HG03520 (cell line): ENCODE results near the gene EMD.
"Not testable (repeated sequence)": the region's sequence is repeated elsewhere in the genome, so short reads cannot be mapped to it uniquely, and the experiment has no call there.

Experiments used
- ATAC-seq: cut with Tn5 transposase; IDR thresholded peaks from one replicate; pipeline ENCODE4 v1.9.1; 2021; ENCODE audit warnings: mild to moderate bottlenecking, moderate library complexity; ENCODE audit not compliant: unreplicated experiment

Gene EMD

GRCh38 chrX:154389812-154390747 lies 11.0 kb downstream of the EMD start:
- peak; percentile 65 for ATAC-seq

DNA sequence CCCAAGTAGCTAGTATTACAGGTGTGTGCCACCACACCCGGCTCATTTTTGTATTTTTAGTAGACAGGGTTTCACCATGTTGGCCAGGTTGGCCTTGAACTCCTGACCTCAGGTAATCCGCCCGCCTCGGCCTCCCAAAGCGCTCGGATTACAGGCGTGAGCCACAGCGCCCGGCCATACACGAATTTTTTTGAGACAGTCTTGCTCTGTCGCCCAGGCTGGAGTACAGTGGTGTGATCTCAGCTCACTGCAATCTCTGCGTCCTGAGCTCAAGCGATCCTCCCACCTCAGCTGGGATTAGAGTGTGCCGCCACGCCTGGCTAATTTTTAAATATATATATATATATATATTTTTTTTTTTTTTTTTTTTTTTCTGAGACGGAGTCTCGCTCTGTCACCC lies 17.3 kb downstream of the EMD start:
- ATAC-seq: not testable (repeated sequence)

- ATAC-seq: peak; percentile 41
These were observed 18.1 kb downstream of the EMD start for GRCh38 chrX:154396973-154397887.

GRCh38 chrX:154397888-154398667 lies 19.0 kb downstream of the EMD start, which contains the start of gene RPL10:
Gene RPL10, plus strand, starts transcription at chrX:154398377. Its CDS starts 143 bp downstream, at chrX:154398520.
- peak; percentile 74 for ATAC-seq

GRCh38 chrX:154398668-154399526 lies 19.8 kb downstream of the EMD start:
- ATAC-seq: no peak

DNA sequence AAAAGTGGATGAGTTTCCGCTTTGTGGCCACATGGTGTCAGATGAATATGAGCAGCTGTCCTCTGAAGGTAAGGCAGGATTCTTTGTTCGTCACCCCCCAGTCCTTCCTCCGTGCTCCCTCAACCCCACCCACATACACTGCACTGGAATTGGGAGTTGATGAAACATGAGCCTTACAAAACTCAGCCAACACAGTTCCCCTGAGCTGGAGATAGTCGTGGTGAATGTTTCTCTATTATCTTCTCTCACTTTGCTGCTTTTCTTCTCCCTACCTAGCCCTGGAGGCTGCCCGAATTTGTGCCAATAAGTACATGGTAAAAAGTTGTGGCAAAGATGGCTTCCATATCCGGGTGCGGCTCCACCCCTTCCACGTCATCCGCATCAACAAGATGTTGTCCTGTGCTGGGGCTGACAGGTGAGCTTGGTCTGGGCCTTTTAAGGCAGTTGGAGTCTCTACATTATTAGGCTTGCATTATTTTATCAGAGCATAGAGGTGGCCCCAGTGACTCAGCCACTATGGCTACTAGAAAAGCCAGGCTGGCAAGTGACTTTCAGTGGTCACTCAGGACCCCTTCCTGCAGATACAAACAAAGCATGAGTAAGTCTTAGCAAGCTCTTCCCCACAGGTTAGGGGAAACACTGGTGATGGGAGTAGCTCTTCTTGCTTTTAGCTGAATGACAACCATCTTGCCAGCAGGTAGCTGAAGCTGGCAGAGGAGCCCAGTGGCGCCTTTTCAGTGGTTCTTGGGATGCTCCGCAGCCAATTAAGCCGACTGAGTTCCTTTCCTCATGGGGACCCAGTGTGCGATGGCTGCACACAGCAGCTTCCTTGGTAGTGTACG lies 20.7 kb downstream of the EMD start:
- no peak for ATAC-seq

DNA sequence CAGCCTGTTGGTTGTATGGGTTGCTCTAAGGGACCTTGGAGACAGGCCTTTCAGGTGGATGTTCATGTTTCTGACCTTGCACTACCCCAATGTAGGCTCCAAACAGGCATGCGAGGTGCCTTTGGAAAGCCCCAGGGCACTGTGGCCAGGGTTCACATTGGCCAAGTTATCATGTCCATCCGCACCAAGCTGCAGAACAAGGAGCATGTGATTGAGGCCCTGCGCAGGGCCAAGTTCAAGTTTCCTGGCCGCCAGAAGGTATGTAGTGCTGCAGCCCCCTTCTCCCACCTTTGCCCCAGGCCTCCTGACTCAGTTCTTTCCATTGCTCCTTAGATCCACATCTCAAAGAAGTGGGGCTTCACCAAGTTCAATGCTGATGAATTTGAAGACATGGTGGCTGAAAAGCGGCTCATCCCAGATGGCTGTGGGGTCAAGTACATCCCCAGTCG lies 21.3 kb downstream of the EMD start:
- not testable (repeated sequence) for ATAC-seq

- ATAC-seq: no peak
These were observed 22.1 kb downstream of the EMD start for GRCh38 chrX:154401045-154401799.

DNA sequence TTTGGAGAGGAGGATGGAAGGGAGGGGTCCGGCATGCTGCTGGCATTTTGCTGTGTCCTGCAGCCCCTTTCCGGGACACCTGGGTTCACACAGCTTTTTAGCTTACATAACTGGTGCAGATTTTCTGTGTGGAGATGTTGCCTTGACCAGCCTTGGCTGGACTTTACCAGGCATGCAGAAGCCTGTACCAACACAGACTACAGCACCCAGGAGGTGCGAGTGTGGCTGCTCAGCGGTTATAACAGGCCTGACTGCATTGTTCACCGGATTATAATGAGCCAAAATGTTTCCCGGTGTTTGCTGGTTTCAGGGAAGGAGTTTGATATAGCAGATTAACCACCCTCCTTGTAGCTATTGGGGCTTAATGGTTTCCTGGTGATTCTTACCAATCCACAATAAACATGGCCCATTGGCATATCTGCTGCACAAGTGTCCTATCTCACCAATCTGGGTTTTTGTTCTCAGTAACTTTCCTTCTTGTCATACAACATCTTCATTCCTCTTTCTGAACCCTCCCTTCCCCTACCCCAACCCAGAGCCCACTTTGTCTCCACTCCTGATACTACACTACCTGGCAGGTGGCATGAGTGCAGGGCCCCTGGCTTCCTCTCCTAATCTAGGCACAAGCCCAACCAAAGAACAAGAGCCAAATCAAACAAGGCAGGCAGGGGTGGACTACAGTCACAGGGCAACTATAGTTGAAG lies 23.0 kb downstream of the EMD start:
- ATAC-seq: no peak

- ATAC-seq: no peak
These were observed 23.6 kb downstream of the EMD start for GRCh38 chrX:154402622-154403127.

GRCh38 chrX:154403192-154403591 lies 24.1 kb downstream of the EMD start:
- ATAC-seq: no peak

GRCh38 chrX:154403858-154404257 lies 24.8 kb downstream of the EMD start:
- no peak for ATAC-seq

DNA sequence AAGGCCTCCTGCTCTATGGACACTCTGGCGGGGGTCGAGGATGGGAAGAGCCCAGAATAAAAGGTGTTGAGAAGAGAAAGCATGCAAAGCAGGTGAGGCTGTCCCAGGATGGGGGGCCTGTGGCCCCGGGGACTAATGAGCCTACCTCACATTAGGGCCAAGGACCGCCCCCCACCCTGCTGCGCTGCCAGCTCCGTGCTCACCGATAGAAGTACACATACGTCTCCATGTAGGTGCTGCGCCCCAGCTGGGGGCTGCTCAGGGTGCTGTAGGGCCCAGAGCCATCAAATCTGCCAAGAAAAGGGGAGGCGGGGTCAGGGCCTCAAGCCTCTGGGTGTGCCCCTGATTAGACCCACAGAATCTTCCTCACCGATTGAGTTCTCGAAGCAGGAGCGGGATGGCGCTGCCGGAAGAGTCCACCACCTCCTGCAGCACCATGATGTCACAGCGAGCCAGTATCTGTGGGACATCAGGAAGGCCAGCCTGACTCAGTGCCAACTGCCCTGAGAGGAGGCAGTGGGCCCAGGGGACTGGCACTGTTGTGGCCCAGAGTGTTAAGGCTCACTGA lies 25.6 kb downstream of the EMD start:
- no peak for ATAC-seq

DNA sequence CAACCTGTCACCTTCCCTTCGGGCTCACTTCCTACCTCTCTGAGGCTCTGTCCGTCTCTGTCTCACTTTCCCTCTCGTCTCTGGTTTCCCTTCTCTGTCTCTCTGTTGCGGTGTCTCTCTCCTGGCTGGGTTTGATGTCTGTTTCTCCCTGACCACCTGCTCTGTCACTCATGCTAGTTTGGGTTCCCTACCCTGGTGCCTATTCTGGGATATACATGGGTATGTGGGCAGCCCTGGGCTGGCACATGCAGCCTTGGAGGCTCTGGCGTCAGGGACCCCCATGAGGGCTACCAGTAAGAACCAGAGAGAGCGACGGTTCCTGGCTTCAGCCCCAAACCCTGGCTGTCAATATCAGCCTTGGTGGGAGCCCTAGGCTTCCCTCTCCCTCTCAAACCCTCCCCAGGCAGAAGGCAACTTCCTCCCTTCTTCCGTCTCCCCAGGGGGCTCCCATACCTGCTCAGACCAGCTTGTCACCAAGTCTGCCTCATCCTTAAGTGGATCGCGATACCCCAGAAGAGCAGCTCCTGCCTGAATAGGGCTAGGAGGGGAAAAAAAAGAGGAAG lies 29.6 kb downstream of the EMD start:
- ATAC-seq: no peak

DNA sequence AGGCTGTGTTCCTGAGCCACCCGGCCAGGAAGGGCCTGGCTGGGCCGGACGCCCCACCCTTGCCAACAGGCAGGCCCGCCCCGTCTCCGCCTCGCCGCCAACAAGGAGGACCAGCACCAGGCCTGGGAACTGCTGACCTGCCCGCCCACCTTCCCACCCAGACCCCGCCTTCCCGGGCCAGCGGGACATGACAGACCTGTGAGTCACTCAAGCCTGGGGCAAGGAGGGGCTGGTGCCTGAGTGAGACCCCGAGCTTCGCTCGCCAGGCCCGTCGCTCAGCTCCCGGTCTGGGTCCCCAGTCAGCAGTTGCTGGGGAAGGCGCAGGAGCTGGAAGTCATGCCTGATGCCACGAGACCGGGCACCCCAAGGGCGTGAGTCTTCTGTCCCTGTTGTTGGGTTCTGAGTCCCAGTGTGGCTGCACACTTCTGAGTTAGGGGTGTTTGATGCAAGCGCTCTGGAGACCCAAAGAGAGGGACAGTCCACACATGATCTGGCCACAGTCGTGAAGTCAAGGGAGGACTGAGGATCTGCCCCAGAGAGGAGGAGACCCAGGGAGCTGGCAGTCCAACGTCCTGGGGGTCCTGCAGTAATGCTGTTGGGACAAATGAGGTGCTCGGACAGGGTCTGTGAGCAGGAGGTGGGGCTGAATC lies 30.3 kb downstream of the EMD start, which contains the start of gene DNASE1L1:
DNASE1L1 (minus strand) TSS at position 33 of the 650 bp plus-strand sequence. CDS start 3,686 bp downstream, outside the sequence.
- ATAC-seq: no peak

DNA sequence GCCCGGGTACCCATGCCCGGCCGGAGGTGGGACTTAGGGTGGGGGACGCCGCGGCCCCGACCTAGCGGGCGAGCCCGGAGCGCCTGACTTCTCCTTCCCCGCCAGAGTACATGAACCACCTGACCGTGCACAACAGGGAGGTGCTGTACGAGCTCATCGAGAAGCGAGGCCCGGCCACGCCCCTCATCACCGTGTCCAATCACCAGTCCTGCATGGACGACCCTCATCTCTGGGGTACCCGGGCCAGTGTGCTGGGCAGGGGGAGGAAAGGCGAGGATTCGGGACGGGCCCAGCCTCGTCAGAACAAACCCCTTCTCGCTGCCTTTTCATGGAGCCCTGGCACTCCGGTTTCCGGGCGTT lies 32.9 kb downstream of the EMD start:
- ATAC-seq: no peak
